Anterior cingulate cortex (tissue), 58 donors: Measurements from ENCODE around the gene NOX4.
A peak's percentile ranks its signal among the peaks of the same experiment; 100 is the strongest.
"Not testable (repeated sequence)": the region's sequence is repeated elsewhere in the genome, so short reads cannot be mapped to it uniquely, and the experiment has no call there.

Source experiments
- DNase-seq, 58 donors: peaks; one replicate each; lab custom pipeline; 2025; lab: John Stamatoyannopoulos, UW

The NOX4 gene

GRCh38 chr11:89310607-89311006, 180.6 kb downstream of the NOX4 start:
- DNase-seq, result not testable (repeated sequence)

DNA sequence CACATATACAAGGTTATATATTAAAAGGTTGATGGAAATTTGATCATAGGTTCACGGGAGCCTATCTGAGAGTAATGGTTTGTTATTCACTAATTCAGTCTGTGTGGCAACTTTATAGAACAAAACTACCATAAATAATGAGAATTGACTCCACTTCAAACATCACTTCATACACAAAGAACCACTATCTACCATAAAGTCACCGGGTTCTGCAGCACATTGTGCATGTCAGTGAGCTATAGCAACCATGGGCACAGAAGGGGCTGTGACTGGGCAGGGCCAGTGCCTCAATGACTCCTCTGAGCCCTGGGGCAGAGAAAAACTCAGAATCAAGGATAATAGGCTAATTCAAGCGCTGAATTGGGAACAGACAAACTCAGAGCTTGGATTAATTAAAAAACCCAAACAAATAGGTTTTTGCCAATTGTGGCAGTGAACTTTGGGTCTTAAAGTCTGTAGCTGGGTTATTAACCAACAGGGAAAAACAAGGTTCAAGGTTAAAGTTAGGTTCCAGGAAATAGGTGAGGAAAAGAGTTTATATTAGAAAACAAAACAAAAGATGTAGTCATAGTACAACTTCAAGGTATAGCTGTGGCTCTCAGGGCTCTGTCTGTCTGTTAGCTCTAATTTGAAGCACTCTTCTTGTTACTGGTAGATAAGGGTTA, 181.7 kb downstream of the NOX4 start:
- not testable (repeated sequence) for DNase-seq

GRCh38 chr11:89308272-89308671, 182.9 kb downstream of the NOX4 start:
- DNase-seq, result not testable (repeated sequence)

DNA sequence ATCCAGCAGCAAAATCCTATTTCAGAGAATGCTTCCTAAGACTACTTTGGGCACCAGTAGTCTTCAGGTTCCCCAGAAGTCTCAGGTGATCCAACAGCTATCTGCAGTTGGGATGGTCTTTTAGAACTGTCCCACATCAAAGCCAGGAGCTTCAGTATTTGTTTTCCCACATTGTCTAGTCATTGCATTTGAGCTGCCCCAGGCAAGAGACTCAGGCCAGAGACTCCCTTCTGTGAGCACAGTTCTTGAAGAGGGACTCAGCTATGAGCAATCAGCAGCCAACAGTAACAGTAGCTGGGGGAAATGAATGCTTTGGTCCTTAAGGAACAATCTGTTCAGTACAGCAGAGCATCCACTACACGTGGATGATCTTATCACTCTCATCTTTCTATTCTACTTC, 188.1 kb downstream of the NOX4 start:
- DNase-seq, result not testable (repeated sequence)

DNA sequence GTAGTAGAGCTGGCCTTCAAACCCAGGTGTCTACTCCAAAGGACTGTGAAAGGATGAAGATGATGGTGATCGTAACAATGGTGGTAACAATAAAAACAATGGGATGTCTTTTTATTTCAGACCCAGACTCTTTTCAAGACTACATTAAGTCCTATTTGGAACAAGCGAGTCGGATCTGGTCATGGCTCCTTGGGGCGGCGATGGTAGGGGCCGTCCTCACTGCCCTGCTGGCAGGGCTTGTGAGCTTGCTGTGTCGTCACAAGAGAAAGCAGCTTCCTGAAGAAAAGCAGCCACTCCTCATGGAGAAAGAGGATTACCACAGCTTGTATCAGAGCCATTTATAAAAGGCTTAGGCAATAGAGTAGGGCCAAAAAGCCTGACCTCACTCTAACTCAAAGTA, 196.2 kb downstream of the NOX4 start:
- DNase-seq, result not testable (repeated sequence)

DNA sequence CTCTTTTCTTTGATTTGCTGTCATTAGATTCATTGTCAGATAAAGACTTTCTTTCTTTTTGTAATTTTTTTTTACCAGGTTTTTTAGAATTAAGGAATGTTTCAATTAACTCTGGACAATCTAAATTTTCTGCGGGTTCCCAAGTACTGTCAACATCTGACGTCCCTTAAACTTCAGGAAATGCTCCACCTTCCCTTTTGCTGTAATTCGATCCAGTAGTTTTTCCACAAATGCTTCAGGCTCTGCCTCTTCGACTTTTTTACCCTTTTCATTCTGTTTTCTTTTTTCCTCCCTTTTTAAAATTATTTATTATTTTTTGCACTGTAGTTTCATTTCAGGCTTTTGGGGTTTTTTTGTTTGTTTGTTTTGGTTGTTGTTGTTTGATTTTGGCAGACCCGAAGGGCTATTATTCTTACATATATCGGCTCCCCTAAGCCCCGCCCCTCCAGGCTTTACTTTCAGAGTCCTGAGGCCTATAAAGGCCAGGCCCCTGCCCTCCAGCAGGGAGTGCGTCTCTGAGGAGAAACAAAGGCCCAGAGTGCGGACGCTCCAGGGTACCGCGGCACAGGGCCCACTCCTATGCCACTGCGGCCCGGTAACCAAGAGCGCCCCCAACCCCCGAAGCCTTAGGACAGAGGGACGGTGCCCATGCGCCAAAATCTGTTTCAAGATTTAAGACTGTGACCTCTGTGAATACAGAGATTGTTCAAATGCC, 197.1 kb downstream of the NOX4 start:
- DNase-seq, result no peak

- DNase-seq, result not testable (repeated sequence)
Measured at GRCh38 chr11:89288004-89288403, 203.2 kb downstream of the NOX4 start.

- not testable (repeated sequence) for DNase-seq
Measured at GRCh38 chr11:89286601-89287000, 204.6 kb downstream of the NOX4 start.

- not testable (repeated sequence) for DNase-seq
Measured at GRCh38 chr11:89281032-89281677, 210.0 kb downstream of the NOX4 start.

- no peak for DNase-seq
Measured at GRCh38 chr11:89279176-89279575, 212.0 kb downstream of the NOX4 start.

DNA sequence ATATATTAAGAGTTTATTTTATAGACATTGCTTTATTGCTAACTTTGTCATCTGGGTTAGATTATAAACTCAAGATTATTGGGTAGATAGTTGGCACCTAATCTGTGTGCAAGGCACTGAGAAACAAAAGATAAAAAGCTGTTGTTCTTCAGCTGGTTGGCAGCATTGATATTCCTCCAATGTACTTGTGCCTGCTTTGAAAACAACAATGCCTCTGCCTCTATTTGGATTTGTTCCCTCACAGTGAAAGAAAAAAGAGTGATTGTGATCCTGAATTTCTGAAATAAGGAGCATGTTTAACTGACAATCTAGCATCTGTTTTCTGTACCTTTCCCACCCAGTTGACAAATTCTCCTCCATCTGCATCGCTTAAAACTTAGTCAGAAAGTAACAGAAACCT, 215.2 kb downstream of the NOX4 start:
- peak in 9 of 58 donors; percentile 0 to 72 (median 10) for DNase-seq
